Neural cell (in vitro differentiated cells): ENCODE results near the gene DNAH1. TPM values are rescaled to one million over a fixed set of nuclear protein-coding genes. Genes with fewer than 3 reads are reported as not detected.

Experiments
- H2AFZ ChIP-seq: fragments of 200-600, 300-800 bp; sonication (generic), shearing (Covaris generic); 2 replicates; pipeline ENCODE4 v1.6.0; 2014; ENCODE audit warnings: low read depth, mild to moderate bottlenecking, antibody characterized with exemption, low read length, moderate library complexity
- H3F3A ChIP-seq: fragments of 200-600 bp; shearing (Covaris generic); 2 replicates; pipeline ENCODE4 v1.6.1; 2016; ENCODE audit warnings: mild to moderate bottlenecking, moderate library complexity, mixed read lengths, antibody characterized with exemption, low read length; ENCODE audit not compliant: insufficient read depth, poor library complexity, severe bottlenecking
- H3K27ac ChIP-seq: fragments of 200-600, 300-800 bp; sonication (generic), shearing (Covaris generic); 2 replicates; pipeline ENCODE4 v1.5.1; 2014; ENCODE audit warnings: mild to moderate bottlenecking, low read length, moderate library complexity
- H3K27me3 ChIP-seq: fragments of 300-800, 200-600 bp; sonication (generic), shearing (Covaris generic); 2 replicates; pipeline ENCODE4 v1.6.0; 2014; ENCODE audit warnings: mild to moderate bottlenecking, low read depth, low read length, moderate library complexity; ENCODE audit not compliant: insufficient read depth
- H3K36me3 ChIP-seq: fragments of 300-800, 200-600 bp; sonication (generic), shearing (Covaris generic); 2 replicates; pipeline ENCODE4 v1.5.1; 2014; ENCODE audit warnings: mild to moderate bottlenecking, antibody characterized with exemption, low read length, moderate library complexity; ENCODE audit not compliant: insufficient read depth
- H3K4me2 ChIP-seq: fragments of 300-800, 200-600 bp; sonication (generic), shearing (Covaris generic); 2 replicates; pipeline ENCODE4 v1.6.0; 2014; ENCODE audit warnings: mild to moderate bottlenecking, low read length
- H3K4me3 ChIP-seq: fragments of 300-800, 200-600 bp; sonication (generic), shearing (Covaris generic); 2 replicates; pipeline ENCODE4 v1.5.1; 2014; ENCODE audit warnings: mild to moderate bottlenecking, low read length, moderate library complexity
- H3K79me2 ChIP-seq: fragments of 200-600 bp; shearing (Covaris generic); replicated peaks from 2 replicates; pipeline ENCODE4 v1.6.0; 2014; ENCODE audit warnings: mild to moderate bottlenecking, low read length, moderate library complexity; ENCODE audit not compliant: insufficient read depth
- H3K9ac ChIP-seq: fragments of 300-800, 200-600 bp; sonication (generic), shearing (Covaris generic); 2 replicates; pipeline ENCODE4 v1.6.1; 2016; ENCODE audit warnings: mild to moderate bottlenecking, low read length, mixed read lengths
- H3K9me2 ChIP-seq: fragments of 200-600 bp; shearing (Covaris generic); 2 replicates; pipeline ENCODE4 v1.6.1; 2016; ENCODE audit warnings: mild to moderate bottlenecking, low read length, mixed read lengths; ENCODE audit not compliant: insufficient read depth
- H3K9me3 ChIP-seq: fragments of 200-600, 300-800 bp; sonication (generic), shearing (Covaris generic); 2 replicates; pipeline ENCODE4 v1.6.1; 2016; ENCODE audit warnings: mild to moderate bottlenecking, mixed run types, low read length, moderate library complexity, mixed read lengths
- H4K20me1 ChIP-seq: fragments of 200-600 bp; shearing (Covaris generic); 2 replicates; pipeline ENCODE4 v1.6.1; 2016; ENCODE audit warnings: mild to moderate bottlenecking, mixed run types; ENCODE audit not compliant: insufficient read depth
- CTCF ChIP-seq: fragments of 450-650 bp; IDR thresholded peaks from 2 replicates; pipeline ENCODE4 v1.5.1; 2014; ENCODE audit warnings: antibody characterized with exemption, mild to moderate bottlenecking, moderate library complexity; ENCODE audit not compliant: poor library complexity, severe bottlenecking
- EP300 ChIP-seq: fragments of 450-650 bp; conservative IDR thresholded peaks from 2 replicates; pipeline ENCODE4 v1.6.1; 2014; ENCODE audit warnings: antibody characterized with exemption, mild to moderate bottlenecking, moderate library complexity; ENCODE audit not compliant: poor library complexity, severe bottlenecking
- EZH2 ChIP-seq: fragments of 200-600, 300-800 bp; shearing (Covaris generic), sonication (generic); IDR thresholded peaks from 2 replicates; pipeline ENCODE4 v1.6.1; 2014; ENCODE audit warnings: antibody characterized with exemption, low read length, borderline replicate concordance, mild to moderate bottlenecking; ENCODE audit not compliant: insufficient read depth, poor library complexity, severe bottlenecking
- MXI1 ChIP-seq: fragments of 450-650 bp; conservative IDR thresholded peaks from 2 replicates; pipeline ENCODE4 v1.6.1; 2014; ENCODE audit warnings: antibody characterized with exemption, mild to moderate bottlenecking; ENCODE audit not compliant: poor library complexity, severe bottlenecking
- POLR2AphosphoS5 ChIP-seq: IDR thresholded peaks from 2 replicates; pipeline ENCODE4 v1.6.1; 2012
- RAD21 ChIP-seq: fragments of 450-650 bp; conservative IDR thresholded peaks from 2 replicates; pipeline ENCODE4 v1.6.1; 2014; ENCODE audit warnings: antibody characterized with exemption, mild to moderate bottlenecking, moderate library complexity
- SMC3 ChIP-seq: fragments of 450-650 bp; conservative IDR thresholded peaks from 2 replicates; pipeline ENCODE4 v1.6.1; 2014; ENCODE audit warnings: antibody characterized with exemption, mild to moderate bottlenecking, moderate library complexity; ENCODE audit not compliant: poor library complexity
- TAF1 ChIP-seq: IDR thresholded peaks from 2 replicates; pipeline ENCODE4 v1.6.1; 2012; ENCODE audit warnings: low read depth
- polyA plus RNA-seq: library from polyadenylated mRNA; depleted of rRNA; stranded (reverse); fragments of >200 nt; gene quantifications from 2 replicates; pipeline ENCODE4 v1.2.3, GENCODE V29; 2014
- TF ChIP-seq, protein P1 (sequence below): IDR thresholded peaks from 2 replicates; pipeline ENCODE4 v1.6.1; 2012; ENCODE audit warnings: borderline replicate concordance

Gene DNAH1
- polyA plus RNA-seq, 1 donor from 2014 or later = 5.4 TPM

DNA sequence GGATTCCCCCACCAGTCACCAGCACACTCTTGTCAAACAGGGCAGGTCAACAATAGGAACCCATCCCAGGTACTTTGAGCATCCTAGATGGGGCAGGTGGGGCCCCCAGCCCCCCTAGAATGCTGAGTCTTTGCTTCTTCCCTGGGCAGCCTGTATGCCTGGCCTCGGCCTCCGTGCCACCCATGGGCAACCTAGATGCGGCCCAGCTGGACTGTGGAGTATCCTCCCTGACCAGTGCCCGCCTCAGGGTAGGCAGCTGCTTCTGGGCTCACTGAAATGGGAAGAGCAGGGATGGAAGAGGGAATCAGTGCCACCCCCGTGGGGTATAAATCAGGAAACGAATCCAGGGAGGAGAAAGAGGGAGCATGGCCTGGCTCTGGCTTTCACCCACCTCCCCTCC lies 10.9 kb downstream of the DNAH1 start:
- Histone ChIP-seq H3K9me2 (no peaks in the 10 kb centered on the region), H3F3A (no peaks in the 10 kb centered on the region), H3K36me3 (no peaks in the 10 kb centered on the region), H3K27me3 (no peaks in the 10 kb centered on the region), H3K9me3 (no peaks in the 10 kb centered on the region), H2AFZ (no peak overlapping the region), H3K79me2 (no peaks in the 10 kb centered on the region), H3K4me2 (no peak overlapping the region), H3K4me3 (no peak overlapping the region), H3K9ac (no peak overlapping the region), H4K20me1 (no peaks in the 10 kb centered on the region), H3K27ac (no peak overlapping the region)
- TF ChIP-seq TAF1 (no peak), SMC3 (no peak), CTCF (no peak), EZH2 (no peak), MXI1 (no peak), RAD21 (no peak), POLR2AphosphoS5 (no peak), EP300 (no peak)
- TF ChIP-seq, protein P1, sequence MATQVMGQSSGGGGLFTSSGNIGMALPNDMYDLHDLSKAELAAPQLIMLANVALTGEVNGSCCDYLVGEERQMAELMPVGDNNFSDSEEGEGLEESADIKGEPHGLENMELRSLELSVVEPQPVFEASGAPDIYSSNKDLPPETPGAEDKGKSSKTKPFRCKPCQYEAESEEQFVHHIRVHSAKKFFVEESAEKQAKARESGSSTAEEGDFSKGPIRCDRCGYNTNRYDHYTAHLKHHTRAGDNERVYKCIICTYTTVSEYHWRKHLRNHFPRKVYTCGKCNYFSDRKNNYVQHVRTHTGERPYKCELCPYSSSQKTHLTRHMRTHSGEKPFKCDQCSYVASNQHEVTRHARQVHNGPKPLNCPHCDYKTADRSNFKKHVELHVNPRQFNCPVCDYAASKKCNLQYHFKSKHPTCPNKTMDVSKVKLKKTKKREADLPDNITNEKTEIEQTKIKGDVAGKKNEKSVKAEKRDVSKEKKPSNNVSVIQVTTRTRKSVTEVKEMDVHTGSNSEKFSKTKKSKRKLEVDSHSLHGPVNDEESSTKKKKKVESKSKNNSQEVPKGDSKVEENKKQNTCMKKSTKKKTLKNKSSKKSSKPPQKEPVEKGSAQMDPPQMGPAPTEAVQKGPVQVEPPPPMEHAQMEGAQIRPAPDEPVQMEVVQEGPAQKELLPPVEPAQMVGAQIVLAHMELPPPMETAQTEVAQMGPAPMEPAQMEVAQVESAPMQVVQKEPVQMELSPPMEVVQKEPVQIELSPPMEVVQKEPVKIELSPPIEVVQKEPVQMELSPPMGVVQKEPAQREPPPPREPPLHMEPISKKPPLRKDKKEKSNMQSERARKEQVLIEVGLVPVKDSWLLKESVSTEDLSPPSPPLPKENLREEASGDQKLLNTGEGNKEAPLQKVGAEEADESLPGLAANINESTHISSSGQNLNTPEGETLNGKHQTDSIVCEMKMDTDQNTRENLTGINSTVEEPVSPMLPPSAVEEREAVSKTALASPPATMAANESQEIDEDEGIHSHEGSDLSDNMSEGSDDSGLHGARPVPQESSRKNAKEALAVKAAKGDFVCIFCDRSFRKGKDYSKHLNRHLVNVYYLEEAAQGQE = no peak

DNA sequence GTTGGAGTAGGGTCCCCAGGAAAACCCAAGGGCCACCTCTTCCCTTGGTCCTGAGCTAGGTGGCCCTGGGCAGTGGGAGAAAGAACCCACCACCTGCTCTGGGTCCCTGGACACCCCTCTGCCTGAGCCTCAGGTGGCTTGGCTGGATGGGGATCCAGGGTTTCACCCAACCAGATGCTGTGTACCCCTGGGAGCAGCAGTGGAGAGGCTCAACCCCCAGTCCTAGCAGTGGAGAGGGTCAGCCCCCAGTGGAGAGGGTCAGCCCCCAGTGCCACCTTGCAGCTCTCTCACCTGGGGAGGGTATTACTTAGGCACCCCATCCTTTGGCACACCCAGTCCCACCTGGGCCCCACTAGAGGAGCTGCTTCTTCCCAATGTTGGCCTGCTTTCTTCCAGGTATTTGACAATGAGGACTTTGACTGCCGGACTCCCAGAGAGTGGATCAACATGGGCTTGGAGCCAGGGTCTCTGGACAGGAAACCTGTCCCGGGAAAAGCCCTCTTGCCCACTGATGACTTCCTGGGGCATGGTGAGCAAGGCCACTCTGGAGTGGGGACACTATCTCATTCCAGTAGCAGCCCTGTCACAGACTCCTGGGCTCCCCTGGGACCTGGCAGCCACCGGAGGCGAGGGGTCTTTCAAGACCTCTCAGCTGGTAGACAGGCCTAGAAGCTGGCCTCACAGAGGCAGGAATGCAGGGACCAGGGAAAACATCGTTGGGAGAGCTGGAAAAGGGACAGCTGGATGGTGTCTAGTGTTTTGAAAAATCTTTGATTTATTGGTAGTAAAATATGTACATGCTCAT lies 11.6 kb downstream of the DNAH1 start:
- Histone ChIP-seq H3K4me3 (no peak overlapping the region), H3K27ac (no peak overlapping the region), H3K9me2 (no peaks in the 10 kb centered on the region), H4K20me1 (no peaks in the 10 kb centered on the region), H3K27me3 (no peaks in the 10 kb centered on the region), H3K79me2 (no peaks in the 10 kb centered on the region), H3K9ac (no peak overlapping the region), H3K4me2 (no peak overlapping the region), H3K9me3 (no peaks in the 10 kb centered on the region), H3K36me3 (no peaks in the 10 kb centered on the region), H3F3A (no peaks in the 10 kb centered on the region), H2AFZ (no peak overlapping the region)
- TF ChIP-seq, protein P1 = no peak
- TF ChIP-seq SMC3 (no peak), EP300 (no peak), EZH2 (no peak), RAD21 (no peak), POLR2AphosphoS5 (no peak), MXI1 (no peak), CTCF (no peak), TAF1 (no peak)
